ENCODE measurements around the gene KCTD8. TPM values are rescaled to one million over a fixed set of nuclear protein-coding genes. Genes with fewer than 3 reads are reported as not detected.

The KCTD8 gene
- total RNA-seq, 2 experiments from 2014 or later: not detected

DNA sequence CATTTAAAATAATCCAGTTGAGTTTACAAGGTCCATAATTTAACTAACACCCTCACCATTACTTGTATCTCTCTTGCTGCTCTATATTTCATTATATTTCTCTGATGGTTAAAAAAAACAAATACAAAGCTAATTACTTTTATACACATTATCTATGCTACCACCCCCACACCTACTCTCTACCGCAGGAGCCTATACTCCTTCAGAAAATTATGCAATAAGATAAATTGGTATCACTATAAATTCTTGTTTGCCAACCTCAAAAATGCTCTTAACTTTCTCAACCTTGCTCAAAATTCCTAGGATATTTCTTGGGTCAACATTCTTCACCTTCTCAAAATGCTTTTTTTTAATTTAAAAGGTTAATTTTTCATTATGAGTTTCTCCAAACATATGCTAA, 282.7 kb downstream of the KCTD8 start:
- Mint-ChIP-seq H3K27me3 (no peaks in the 10 kb centered on the region), H3K4me3 (no peak overlapping the region), H3K36me3 (ENCODE audit: low read depth) (no peaks in the 10 kb centered on the region), H3K9me3 (peaks cover 2% of the 10 kb centered on the region), H3K27ac (no peak overlapping the region), H3K4me1 (ENCODE audit: low read depth) (no peaks in the 10 kb centered on the region)
- Histone ChIP-seq H3K4me3 (ENCODE audit: low read length) (no peak overlapping the region), H3K4me1 (ENCODE audit: insufficient read depth, low read length) (no peaks in the 10 kb centered on the region), H3K27me3 (ENCODE audit: control insufficient read depth in 1 of 2, insufficient read depth in 2 of 2, low read length in 2 of 2) (no peaks in the 10 kb centered on the region), H3K9me3 (ENCODE audit: control insufficient read depth in 1 of 2, insufficient read depth in 1 of 2, low read length in 2 of 2) (peaks cover 0 to 8% of the 10 kb centered on the region in 2 experiments), H3K36me3 (ENCODE audit: insufficient read depth, low read length) (no peaks in the 10 kb centered on the region), H3K27ac (ENCODE audit: low read depth in 1 of 2, low read length in 2 of 2) (no peak overlapping the region)
- ChIA-PET POLR2A (no interaction called here), CTCF (no interaction called here)
- no peak for DNase-seq
- TF ChIP-seq, protein P1, sequence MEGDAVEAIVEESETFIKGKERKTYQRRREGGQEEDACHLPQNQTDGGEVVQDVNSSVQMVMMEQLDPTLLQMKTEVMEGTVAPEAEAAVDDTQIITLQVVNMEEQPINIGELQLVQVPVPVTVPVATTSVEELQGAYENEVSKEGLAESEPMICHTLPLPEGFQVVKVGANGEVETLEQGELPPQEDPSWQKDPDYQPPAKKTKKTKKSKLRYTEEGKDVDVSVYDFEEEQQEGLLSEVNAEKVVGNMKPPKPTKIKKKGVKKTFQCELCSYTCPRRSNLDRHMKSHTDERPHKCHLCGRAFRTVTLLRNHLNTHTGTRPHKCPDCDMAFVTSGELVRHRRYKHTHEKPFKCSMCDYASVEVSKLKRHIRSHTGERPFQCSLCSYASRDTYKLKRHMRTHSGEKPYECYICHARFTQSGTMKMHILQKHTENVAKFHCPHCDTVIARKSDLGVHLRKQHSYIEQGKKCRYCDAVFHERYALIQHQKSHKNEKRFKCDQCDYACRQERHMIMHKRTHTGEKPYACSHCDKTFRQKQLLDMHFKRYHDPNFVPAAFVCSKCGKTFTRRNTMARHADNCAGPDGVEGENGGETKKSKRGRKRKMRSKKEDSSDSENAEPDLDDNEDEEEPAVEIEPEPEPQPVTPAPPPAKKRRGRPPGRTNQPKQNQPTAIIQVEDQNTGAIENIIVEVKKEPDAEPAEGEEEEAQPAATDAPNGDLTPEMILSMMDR (IDR thresholded peaks at IDR 0.05): no peak
- intact Hi-C loops (cut with DNase I, micrococcal nuclease): no loop called here
- ATAC-seq (ENCODE audit: poor library complexity): no peak

DNA sequence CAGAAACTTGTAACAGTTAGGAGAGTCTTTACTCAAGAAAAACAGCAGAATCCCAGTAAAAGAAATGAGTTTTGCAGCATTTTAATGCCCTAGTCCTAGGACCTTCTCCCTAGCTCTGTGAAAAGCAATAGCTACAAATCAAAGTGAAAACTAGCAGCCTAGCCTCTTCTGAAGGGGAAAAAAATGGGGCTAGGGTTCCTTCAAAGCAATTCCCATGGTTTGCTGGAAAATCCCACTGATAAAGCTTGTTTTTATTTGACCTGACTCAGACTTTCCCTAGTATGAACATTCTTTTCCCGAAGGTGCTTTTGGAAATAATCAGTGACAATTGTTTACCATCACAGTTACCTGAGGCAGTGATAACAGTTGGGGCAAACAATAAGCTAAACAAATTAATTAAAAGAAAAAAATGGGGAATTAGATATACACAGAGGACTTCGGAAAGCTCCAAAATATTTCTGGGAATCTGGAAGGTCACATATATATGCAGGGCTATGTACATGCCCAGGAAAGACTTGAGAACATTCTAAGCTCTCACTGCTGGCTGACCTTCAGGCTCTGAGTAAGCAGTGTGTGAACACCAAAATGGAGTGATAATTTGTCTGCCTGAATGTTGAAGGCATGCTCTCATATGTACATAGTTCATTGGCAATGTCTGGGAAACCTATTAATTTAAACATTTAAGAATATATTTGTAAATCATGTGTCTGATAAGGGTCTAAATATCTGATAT, 285.9 kb downstream of the KCTD8 start:
- ATAC-seq (ENCODE audit: poor library complexity): no peak
- no peak overlapping the region for H3K27ac Mint-ChIP-seq
- no peak overlapping the region for H3K4me3 ChIP-seq (ENCODE audit: low read length)
- intact Hi-C loops (cut with DNase I, micrococcal nuclease): no loop called here
- ChIA-PET POLR2A (no interaction called here), CTCF (no interaction called here)
- H3K9me3 Mint-ChIP-seq: no peaks in the 10 kb centered on the region
- H3K4me1 ChIP-seq (ENCODE audit: insufficient read depth, low read length): no peaks in the 10 kb centered on the region
- TF ChIP-seq, protein P1 (IDR thresholded peaks at IDR 0.05): no peak
- no peaks in the 10 kb centered on the region for H3K4me1 Mint-ChIP-seq (ENCODE audit: low read depth)
- H3K27me3 ChIP-seq (ENCODE audit: control insufficient read depth in 1 of 2, insufficient read depth in 2 of 2, low read length in 2 of 2): no peaks in the 10 kb centered on the region
- no peak overlapping the region for H3K4me3 Mint-ChIP-seq
- no peaks in the 10 kb centered on the region for H3K36me3 Mint-ChIP-seq (ENCODE audit: low read depth)
- peaks cover 0 to 7% of the 10 kb centered on the region in 2 experiments for H3K9me3 ChIP-seq (ENCODE audit: control insufficient read depth in 1 of 2, insufficient read depth in 1 of 2, low read length in 2 of 2)
- H3K27ac ChIP-seq (ENCODE audit: low read depth in 1 of 2, low read length in 2 of 2): no peak overlapping the region
- no peaks in the 10 kb centered on the region for H3K27me3 Mint-ChIP-seq
- H3K36me3 ChIP-seq (ENCODE audit: insufficient read depth, low read length): no peaks in the 10 kb centered on the region
- DNase-seq: no peak

DNA sequence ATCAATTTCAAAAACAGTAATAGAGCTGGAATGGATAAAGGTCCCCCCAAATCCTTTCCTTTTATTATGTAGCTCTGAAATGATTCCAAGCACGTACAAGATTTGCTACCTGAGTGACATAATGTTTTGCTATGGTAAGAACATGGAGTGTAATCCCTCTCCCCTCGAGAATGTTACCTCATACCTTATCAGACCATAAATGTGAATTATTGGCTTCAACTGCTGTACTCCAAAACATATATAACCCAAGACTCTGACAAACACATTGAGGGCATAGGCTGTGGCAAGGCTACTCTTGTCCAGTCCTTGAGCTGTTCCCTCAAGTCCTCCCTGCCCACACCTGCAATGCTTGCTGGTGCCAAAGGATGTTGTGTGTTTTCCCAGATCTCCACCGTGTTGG, 286.9 kb downstream of the KCTD8 start:
- no peak overlapping the region for H3K27ac Mint-ChIP-seq

More for the DNA sequence above, 286.9 kb downstream of the KCTD8 start:
- Histone ChIP-seq H3K4me1 (ENCODE audit: insufficient read depth, low read length) (no peaks in the 10 kb centered on the region), H3K27me3 (ENCODE audit: control insufficient read depth in 1 of 2, insufficient read depth in 2 of 2, low read length in 2 of 2) (no peaks in the 10 kb centered on the region), H3K36me3 (ENCODE audit: insufficient read depth, low read length) (no peaks in the 10 kb centered on the region), H3K27ac (ENCODE audit: low read depth in 1 of 2, low read length in 2 of 2) (no peak overlapping the region), H3K4me3 (ENCODE audit: low read length) (no peak overlapping the region), H3K9me3 (ENCODE audit: control insufficient read depth in 1 of 2, insufficient read depth in 1 of 2, low read length in 2 of 2) (no peaks in the 10 kb centered on the region)
- Mint-ChIP-seq H3K36me3 (ENCODE audit: low read depth) (no peaks in the 10 kb centered on the region), H3K27me3 (no peaks in the 10 kb centered on the region), H3K4me1 (ENCODE audit: low read depth) (no peaks in the 10 kb centered on the region), H3K9me3 (no peaks in the 10 kb centered on the region), H3K4me3 (no peak overlapping the region)
- DNase-seq: no peak
- ChIA-PET POLR2A (no interaction called here), CTCF (no interaction called here)
- no peak for ATAC-seq (ENCODE audit: poor library complexity)
- intact Hi-C loops (cut with DNase I, micrococcal nuclease): no loop called here
- TF ChIP-seq, protein P1 (IDR thresholded peaks at IDR 0.05): no peak
